ENCODE data around the gene TLR9. TPM values are rescaled to one million over a fixed set of nuclear protein-coding genes. Genes with fewer than 3 reads are reported as not detected.
A peak's percentile ranks its signal among the peaks of the same experiment; 100 is the strongest.
"Not testable (repeated sequence)": the region's sequence is repeated elsewhere in the genome, so short reads cannot be mapped to it uniquely, and the experiment has no call there.

The TLR9 gene
- total RNA-seq, 1 donor from 2014 or later = 0.26 TPM

- DNase-seq (ENCODE audit: low spot score) = peak; percentile 79
Observed at GRCh38 chr3:52194485-52195290, 30.8 kb downstream of the TLR9 start.

DNA sequence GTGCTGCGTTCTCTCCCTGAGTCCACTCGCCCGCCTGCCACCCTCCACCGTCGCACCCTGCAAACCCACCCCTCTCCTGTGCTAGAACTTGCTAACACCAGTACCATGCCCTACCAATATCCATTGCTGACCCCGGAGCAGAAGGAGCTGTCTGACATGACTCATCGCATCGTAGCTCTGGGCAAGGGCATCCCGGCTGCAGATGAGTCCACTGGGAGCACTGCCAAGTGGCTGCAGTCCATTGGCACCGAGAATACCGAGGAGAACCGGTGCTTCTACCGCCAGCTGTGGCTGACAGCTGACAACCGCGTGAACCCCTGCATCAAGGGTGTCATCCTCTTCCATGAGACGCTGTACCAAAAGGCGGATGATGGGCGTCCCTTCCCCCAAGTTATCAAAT is 32.4 kb downstream of the TLR9 start:
- no peak for DNase-seq (ENCODE audit: low spot score)

DNA sequence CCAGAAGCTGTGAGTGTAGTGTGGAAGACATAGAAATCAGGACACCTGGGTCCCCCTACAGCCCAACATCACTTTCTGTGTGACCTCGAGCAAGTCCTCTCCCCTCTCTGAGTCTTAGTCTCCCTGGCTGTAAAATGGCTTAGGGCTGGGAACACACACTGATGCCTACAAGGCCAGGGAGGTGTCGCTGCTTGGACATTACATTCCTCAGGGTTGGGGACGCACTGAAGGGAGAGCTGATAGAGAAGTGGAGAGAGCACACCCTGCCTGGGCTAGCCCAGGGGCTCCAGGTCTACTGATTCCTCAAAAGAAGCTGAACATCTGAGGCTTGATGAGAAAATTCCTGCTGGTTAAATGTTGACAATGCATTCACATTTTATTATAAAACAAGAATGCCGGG is 33.8 kb downstream of the TLR9 start:
- no peak for DNase-seq (ENCODE audit: low spot score)

DNA sequence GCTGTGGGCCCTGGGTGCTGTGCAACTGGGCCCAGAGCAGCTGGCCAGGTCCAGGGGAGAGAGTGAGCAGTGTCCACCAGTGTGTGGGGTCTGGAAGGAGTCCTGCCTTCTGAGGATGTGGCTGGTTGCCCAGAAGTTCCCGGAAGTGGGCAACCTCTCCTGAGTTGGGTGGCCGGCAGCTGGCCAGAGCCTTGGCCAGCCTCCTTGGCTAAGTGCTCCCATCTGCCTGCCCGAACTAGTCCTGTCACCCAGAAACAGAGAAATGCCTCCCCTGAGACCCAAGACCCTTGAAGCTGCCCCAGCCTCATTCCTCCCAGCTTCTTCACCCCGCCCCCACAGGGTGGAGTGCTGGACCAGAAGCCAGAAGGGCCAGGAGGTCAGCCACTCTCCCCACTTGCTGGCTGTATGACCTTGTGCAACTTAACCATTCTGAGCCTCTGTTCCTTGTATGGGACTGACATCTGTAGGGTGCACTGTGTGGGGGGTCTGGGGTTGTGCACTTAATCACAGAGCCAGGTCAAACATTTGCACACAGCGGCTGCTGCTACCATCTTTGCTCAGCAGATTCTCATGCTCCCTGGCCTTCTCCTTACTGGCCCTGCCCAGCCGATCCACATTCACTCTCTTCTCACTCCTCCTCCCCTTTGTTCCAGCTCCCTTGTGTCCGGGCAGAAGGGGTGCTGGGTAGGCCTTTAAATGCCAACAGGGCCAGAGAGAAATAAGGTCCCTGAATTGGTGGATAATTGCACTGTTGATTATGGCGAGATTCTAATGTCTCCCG is 35.0 kb downstream of the TLR9 start:
- peak; percentile 70 for DNase-seq (ENCODE audit: low spot score)

DNA sequence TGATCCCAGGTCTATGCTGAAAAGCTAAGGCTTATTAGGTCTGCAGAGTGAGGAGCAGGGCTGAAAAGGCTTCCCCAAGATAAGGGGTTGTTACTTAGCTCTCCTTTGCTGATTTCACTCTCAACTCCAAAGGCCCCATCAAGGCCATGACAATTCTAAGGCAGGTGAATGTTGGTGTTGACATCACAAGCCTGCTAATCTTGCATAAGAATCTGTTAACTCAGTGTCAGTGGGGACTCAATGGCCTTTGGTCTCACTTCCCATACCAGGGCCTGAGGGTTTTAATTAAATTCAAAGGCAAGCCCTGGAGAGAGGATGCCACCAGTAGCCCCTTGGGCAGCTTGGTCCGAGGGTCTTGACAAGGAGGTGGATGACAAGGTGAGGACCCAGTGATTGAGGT is 36.9 kb downstream of the TLR9 start:
- no peak for DNase-seq (ENCODE audit: low spot score)

GRCh38 chr3:52186729-52187128 is 38.7 kb downstream of the TLR9 start:
- no peak for DNase-seq (ENCODE audit: low spot score)

- no peak for DNase-seq (ENCODE audit: low spot score)
Observed at GRCh38 chr3:52185837-52186236, 39.6 kb downstream of the TLR9 start.

GRCh38 chr3:52185311-52185710 is 40.1 kb downstream of the TLR9 start:
- no peak for DNase-seq (ENCODE audit: low spot score)

GRCh38 chr3:52184690-52185089 is 40.8 kb downstream of the TLR9 start:
- no peak for DNase-seq (ENCODE audit: low spot score)

DNA sequence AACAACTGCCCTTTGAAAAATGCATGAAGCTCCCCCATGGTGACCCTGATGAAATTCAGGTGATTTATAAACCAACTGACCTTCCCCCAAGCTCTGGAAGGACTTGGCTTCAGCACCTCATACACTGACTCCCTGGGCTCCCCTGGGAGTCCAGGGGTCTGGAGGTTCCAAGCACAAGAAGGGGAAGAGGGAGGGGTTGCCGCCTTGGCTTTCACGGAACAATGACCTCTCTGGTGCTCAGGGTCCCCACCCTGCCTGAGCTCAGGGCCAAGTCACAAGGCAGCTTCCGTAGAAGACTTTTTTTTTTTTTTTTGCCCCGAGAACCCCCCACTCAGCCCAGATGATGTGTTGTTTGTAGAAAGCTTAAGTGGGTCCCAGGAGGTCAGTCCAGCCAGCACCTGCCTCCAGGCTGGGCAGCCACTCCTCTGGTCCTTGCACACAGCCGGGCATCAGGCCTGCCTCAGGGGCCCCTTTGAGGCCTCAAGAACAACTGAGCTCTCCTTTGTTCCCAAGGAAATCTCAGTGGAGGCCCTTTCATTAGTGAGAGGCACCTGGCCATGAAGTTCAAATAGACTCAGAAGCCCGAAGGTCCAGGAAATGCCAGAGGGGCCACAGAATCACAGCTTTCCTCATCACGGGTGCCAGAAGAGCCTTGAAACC is 41.5 kb downstream of the TLR9 start:
- DNase-seq (ENCODE audit: low spot score) = no peak

DNA sequence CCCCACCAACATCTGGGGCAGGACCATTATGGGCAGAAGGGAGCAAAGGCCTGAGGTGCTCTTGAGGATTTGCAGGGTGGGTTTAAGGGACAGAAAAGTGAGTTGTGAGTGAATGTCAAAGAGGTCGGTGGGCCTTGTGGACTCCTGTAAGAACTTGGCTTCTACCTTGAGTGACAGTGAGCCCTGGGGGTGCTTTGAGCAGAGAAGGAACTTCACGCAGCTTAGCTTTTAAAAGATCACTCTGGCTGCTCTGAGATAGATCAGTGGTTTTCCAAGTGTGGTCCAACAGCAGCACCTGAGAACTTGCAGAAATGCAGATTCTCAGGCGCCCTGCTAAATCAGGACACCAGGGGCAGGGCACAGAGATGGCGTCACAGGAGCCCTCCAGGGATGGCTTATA is 42.8 kb downstream of the TLR9 start:
- no peak for DNase-seq (ENCODE audit: low spot score)

- no peak for DNase-seq (ENCODE audit: low spot score)
Observed at GRCh38 chr3:52182196-52182595, 43.2 kb downstream of the TLR9 start.

GRCh38 chr3:52181543-52181942 is 43.9 kb downstream of the TLR9 start:
- no peak for DNase-seq (ENCODE audit: low spot score)

GRCh38 chr3:52178537-52178936 is 46.9 kb downstream of the TLR9 start:
- no peak for DNase-seq (ENCODE audit: low spot score)

DNA sequence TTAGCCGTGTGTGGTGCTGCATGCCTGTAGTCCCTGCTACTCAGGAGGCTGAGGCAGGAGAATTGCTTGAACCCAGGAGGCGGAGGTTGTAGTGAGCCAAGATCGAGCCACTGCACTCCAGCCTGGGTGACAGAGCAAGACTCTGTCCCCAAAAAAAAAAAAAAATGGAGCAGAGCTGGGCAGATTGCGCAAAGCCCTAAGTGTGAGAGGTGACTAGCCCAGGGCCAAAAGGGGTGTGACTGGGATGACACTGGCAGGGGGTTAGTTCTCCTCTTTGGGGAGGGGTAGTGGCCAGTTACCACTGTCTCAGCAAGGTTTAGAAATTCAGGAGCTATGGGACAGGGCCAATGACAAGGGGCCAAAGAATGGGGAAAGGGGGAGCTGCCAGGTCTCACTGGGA is 47.3 kb downstream of the TLR9 start:
- DNase-seq (ENCODE audit: low spot score) = not testable (repeated sequence)

GRCh38 chr3:52177701-52178042 is 47.8 kb downstream of the TLR9 start:
- DNase-seq (ENCODE audit: low spot score) = no peak

GRCh38 chr3:52176951-52177700 is 48.3 kb downstream of the TLR9 start:
- no peak for DNase-seq (ENCODE audit: low spot score)

DNA sequence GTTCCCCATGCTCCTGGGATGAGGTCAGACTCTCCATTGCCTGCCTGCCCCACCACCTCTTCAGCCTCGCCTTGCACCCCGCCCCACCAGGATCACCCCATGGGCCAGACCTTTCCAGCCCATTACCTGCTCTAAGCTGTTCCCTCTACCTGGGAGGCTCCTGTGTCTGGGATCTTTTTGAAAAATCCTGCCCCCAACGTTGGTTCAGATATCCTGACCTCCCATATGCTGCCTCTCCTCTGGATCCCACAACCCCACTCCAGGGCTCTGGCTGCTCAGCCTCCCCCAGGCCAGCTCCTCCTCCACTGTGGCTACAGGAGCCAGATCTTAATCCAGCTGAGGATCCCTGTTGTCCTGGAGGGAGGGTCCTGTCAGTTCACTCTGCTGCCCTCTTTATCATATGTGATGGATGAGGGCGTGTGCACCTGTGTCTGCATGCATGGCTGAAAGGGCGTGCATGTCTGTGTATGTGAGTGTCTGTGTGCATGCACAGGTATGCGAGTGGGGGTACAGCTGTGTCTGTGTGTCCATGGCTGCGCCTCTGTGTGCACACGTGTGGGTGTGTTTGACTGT is 49.2 kb downstream of the TLR9 start:
- DNase-seq (ENCODE audit: low spot score) = no peak

GRCh38 chr3:52175416-52176179 is 49.8 kb downstream of the TLR9 start:
- no peak for DNase-seq (ENCODE audit: low spot score)

- no peak for DNase-seq (ENCODE audit: low spot score)
Observed at GRCh38 chr3:52174896-52175295, 50.5 kb downstream of the TLR9 start.

DNA sequence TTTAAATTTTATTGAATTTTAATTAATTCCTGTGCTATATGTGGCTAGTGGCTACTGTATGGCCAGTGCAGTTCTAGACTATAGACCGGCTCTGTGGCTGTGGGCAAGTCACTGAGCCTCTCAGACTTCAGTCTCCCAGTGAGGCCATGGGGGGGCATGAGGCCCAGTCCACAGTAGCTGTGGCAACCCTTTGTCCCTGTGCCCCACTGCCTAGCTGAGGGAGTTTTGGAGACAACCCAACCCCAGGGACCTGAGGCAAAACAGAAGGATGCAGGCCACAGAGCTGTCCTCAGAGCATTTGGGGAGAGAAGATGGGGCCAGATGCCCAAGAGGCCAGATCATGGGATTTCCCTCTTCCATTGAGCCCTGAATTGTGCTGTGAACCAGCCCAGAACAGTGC is 52.3 kb downstream of the TLR9 start:
- no peak for DNase-seq (ENCODE audit: low spot score)

All from ureter (tissue), 1 donor.